HFFc6 (cell line): ENCODE results near the gene DCLK1. TPM values are rescaled to one million over a fixed set of nuclear protein-coding genes. Genes with fewer than 3 reads are reported as not detected.

Source experiments
- DNase-seq: peaks from one replicate; pipeline ENCODE4 v3.0.0-alpha.2; 2018
- H3K27ac Mint-ChIP-seq: 2 replicates; pipeline ENCODE4 v1.8.0; 2020; ENCODE audit warnings: mild to moderate bottlenecking, mixed read lengths
- H3K27me3 Mint-ChIP-seq: 2 replicates; pipeline ENCODE4 v1.8.0; 2021; ENCODE audit warnings: mild to moderate bottlenecking, moderate library complexity, mixed read lengths; ENCODE audit not compliant: insufficient read depth
- H3K36me3 Mint-ChIP-seq: 2 replicates; pipeline ENCODE4 v1.8.0; 2021; ENCODE audit warnings: low read depth, mixed read lengths
- H3K4me1 Mint-ChIP-seq: 2 replicates; pipeline ENCODE4 v1.8.0; 2020; ENCODE audit warnings: low read depth, mixed read lengths
- H3K4me3 Mint-ChIP-seq: 2 replicates; pipeline ENCODE4 v1.8.0; 2020; ENCODE audit warnings: mild to moderate bottlenecking, moderate library complexity, mixed read lengths
- H3K9me3 Mint-ChIP-seq: 2 replicates; pipeline ENCODE4 v1.8.0; 2020; ENCODE audit warnings: mild to moderate bottlenecking, mixed read lengths
- CTCF ChIP-seq: fragments of 200-600 bp; sonication (generic); IDR thresholded peaks from 2 replicates; pipeline ENCODE4 v1.5.0; 2021; ENCODE audit warnings: antibody characterized with exemption, mild to moderate bottlenecking
- total RNA-seq, 6 experiments: library from RNA; stranded (reverse); fragmentation: NEBNext Ultra II Directional; extraction: Animal tissue kit (Norgen Biotek cat#: 25700); gene quantifications; 2 replicates in 1 of 6; 3 replicates in 5 of 6; pipeline ENCODE4 v1.2.3, GENCODE V29; 2021

DCLK1 gene
- total RNA-seq, 6 experiments from 2014 or later = not detected

- Mint-ChIP-seq H3K4me1 (no peaks in the 10 kb centered on the region), H3K36me3 (no peaks in the 10 kb centered on the region), H3K27ac (no peak overlapping the region), H3K27me3 (peaks cover 2% of the 10 kb centered on the region; the same call in 1 of the 2 replicates), H3K9me3 (peaks cover 22% of the 10 kb centered on the region), H3K4me3 (no peak overlapping the region)
- DNase-seq = no peak
- TF ChIP-seq CTCF = no peak
Measured at GRCh38 chr13:36089130-36089647, 42.0 kb downstream of the DCLK1 start.

GRCh38 chr13:36088463-36088862 lies 42.7 kb downstream of the DCLK1 start:
- H3K27me3 Mint-ChIP-seq = peaks cover 2% of the 10 kb centered on the region; the same call in 1 of the 2 replicates
- no peaks in the 10 kb centered on the region for H3K4me1 Mint-ChIP-seq
- TF ChIP-seq CTCF = no peak
- H3K36me3 Mint-ChIP-seq = no peaks in the 10 kb centered on the region
- no peak for DNase-seq
- peaks cover 22% of the 10 kb centered on the region for H3K9me3 Mint-ChIP-seq
- H3K27ac Mint-ChIP-seq = no peak overlapping the region
- H3K4me3 Mint-ChIP-seq = no peak overlapping the region

- Mint-ChIP-seq H3K36me3 (no peaks in the 10 kb centered on the region), H3K4me1 (no peaks in the 10 kb centered on the region), H3K27me3 (peaks cover 2% of the 10 kb centered on the region; the same call in 1 of the 2 replicates), H3K4me3 (no peak overlapping the region), H3K27ac (no peak overlapping the region), H3K9me3 (peaks cover 22% of the 10 kb centered on the region)
- no peak for DNase-seq
- TF ChIP-seq CTCF = no peak
Measured at GRCh38 chr13:36088001-36088400, 43.2 kb downstream of the DCLK1 start.

- no peak overlapping the region for H3K4me3 Mint-ChIP-seq
- H3K4me1 Mint-ChIP-seq = no peaks in the 10 kb centered on the region
- TF ChIP-seq CTCF = no peak
- no peak overlapping the region for H3K27ac Mint-ChIP-seq
- no peaks in the 10 kb centered on the region for H3K36me3 Mint-ChIP-seq
- DNase-seq = no peak
- H3K27me3 Mint-ChIP-seq = peaks cover 2% of the 10 kb centered on the region; the same call in 1 of the 2 replicates
- H3K9me3 Mint-ChIP-seq = peaks cover 11% of the 10 kb centered on the region
Measured at GRCh38 chr13:36086117-36086516, 45.1 kb downstream of the DCLK1 start.

GRCh38 chr13:36084131-36084530 lies 47.1 kb downstream of the DCLK1 start:
- Mint-ChIP-seq H3K36me3 (no peaks in the 10 kb centered on the region), H3K4me1 (no peaks in the 10 kb centered on the region), H3K27me3 (peaks cover 2% of the 10 kb centered on the region; the same call in 1 of the 2 replicates), H3K27ac (no peak overlapping the region), H3K9me3 (no peaks in the 10 kb centered on the region; the same call in none of the 2 replicates), H3K4me3 (no peak overlapping the region)
- TF ChIP-seq CTCF = no peak
- DNase-seq = no peak

- no peak for TF ChIP-seq CTCF
- no peak overlapping the region for H3K4me3 Mint-ChIP-seq
- H3K27me3 Mint-ChIP-seq = peaks cover 2% of the 10 kb centered on the region; the same call in 1 of the 2 replicates
- H3K27ac Mint-ChIP-seq = no peak overlapping the region
- peaks cover 5% of the 10 kb centered on the region for H3K9me3 Mint-ChIP-seq
- DNase-seq = no peak
- H3K4me1 Mint-ChIP-seq = no peaks in the 10 kb centered on the region
- H3K36me3 Mint-ChIP-seq = no peaks in the 10 kb centered on the region
Measured at GRCh38 chr13:36082806-36083205, 48.4 kb downstream of the DCLK1 start.
